ENCODE results near the gene LCP2. TPM values are rescaled to one million over a fixed set of nuclear protein-coding genes. Genes with fewer than 3 reads are reported as not detected.

LCP2 gene
- polyA plus RNA-seq, 2 of the 4 experiments (the other 2 are of a cell fraction): not detected

DNA sequence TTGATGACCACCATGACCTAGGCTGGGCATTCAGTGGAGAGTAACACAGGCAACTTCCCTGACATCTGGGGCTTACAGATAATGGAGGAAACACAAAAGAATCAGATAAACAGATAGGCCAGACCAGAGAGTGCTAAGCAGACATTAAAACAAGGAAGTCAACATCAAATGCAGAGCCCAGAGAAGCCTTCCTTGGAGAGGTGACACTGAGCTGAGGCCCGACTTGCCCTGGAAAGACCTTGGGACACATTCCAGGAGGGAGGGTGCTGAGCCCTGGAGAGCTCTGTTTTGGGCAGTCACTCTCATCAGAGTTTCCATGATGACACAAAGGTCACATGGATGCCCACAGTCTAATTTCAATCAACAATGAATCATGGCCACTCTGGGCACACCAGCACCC lies 96.7 kb downstream of the LCP2 start:
- ATAC-seq (no peak), FAIRE-seq (no peak), DNase-seq (ENCODE audit: low read depth in 1 of 2, low spot score in 1 of 2) (no peak)
- Histone ChIP-seq H3K4me3 (no peak overlapping the region), H3K4me2 (no peak overlapping the region), H3K27ac (no peak overlapping the region), H3K9me3 (no peaks in the 10 kb centered on the region), H3K4me1 (no peaks in the 10 kb centered on the region)
- POLR2A ChIA-PET: no interaction called here
- CTCF ChIA-PET: interaction anchor here (0.9 to 2.7 kb wide), 4 partner anchors 9 to 101 kb away, joined by 3 to 18 read pairs (median 10); no protein-coding TSS in a partner anchor
- WGBS (ENCODE audit: missing lambda C conversion rate): 0% methylated on average over 1 of the region's 1 CpG
- TF ChIP-seq BHLHE40 (IDR thresholded peaks at IDR 0.05; ENCODE audit: low read depth, low read length): no peak
- TF ChIP-seq EHF (CRISPR knock-in tag; IDR thresholded peaks at IDR 0.05): no peak
- no peak for TF ChIP-seq RCOR1 (IDR thresholded peaks at IDR 0.05; ENCODE audit: low read depth, low read length)
- no peak for TF ChIP-seq CBX2 (IDR thresholded peaks at IDR 0.05; ENCODE audit: borderline replicate concordance, low read depth)
- no peak for TF ChIP-seq SREBF2 (IDR thresholded peaks at IDR 0.05)
- no peak for TF ChIP-seq HOXA7 (CRISPR knock-in tag; IDR thresholded peaks at IDR 0.05)
- no peak for TF ChIP-seq ZNF302 (CRISPR knock-in tag; IDR thresholded peaks at IDR 0.05)
- TF ChIP-seq CBX8 (IDR thresholded peaks at IDR 0.05): no peak
- no peak for TF ChIP-seq POLR2AphosphoS2 (conservative IDR thresholded peaks at IDR 0.05; ENCODE audit: low read length)
- TF ChIP-seq, protein P1, sequence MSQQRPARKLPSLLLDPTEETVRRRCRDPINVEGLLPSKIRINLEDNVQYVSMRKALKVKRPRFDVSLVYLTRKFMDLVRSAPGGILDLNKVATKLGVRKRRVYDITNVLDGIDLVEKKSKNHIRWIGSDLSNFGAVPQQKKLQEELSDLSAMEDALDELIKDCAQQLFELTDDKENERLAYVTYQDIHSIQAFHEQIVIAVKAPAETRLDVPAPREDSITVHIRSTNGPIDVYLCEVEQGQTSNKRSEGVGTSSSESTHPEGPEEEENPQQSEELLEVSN (IDR thresholded peaks at IDR 0.05; ENCODE audit: borderline replicate concordance, low read depth): no peak
- TF ChIP-seq PBX3 (IDR thresholded peaks at IDR 0.05): no peak
- TF ChIP-seq, protein P2, sequence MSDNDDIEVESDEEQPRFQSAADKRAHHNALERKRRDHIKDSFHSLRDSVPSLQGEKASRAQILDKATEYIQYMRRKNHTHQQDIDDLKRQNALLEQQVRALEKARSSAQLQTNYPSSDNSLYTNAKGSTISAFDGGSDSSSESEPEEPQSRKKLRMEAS (IDR thresholded peaks at IDR 0.05): no peak
- TF ChIP-seq EP300 (IDR thresholded peaks at IDR 0.05): no peak
- TF ChIP-seq ESRRA (IDR thresholded peaks at IDR 0.05; ENCODE audit: borderline replicate concordance, low read length): no peak

Other genes starting within 250 kb of the LCP2 start
- not detected in 2 replicates for gene FOXI1, start 191.9 kb downstream of the LCP2 start, polyA plus RNA-seq (2011; rRNA removed)
- not detected in 3 replicates for gene FOXI1, start 191.9 kb downstream of the LCP2 start, polyA plus RNA-seq (2017; fragmentation: RNase III; extraction: RNeasy Plus Mini Kit Qiagen cat#74134 plus additional on column Dnase treatment)
- not detected in 2 replicates for gene C5orf58, start 64.8 kb downstream of the LCP2 start, polyA plus RNA-seq (2011; rRNA removed)
- gene C5orf58, start 64.8 kb downstream of the LCP2 start, polyA plus RNA-seq (2017; fragmentation: RNase III; extraction: RNeasy Plus Mini Kit Qiagen cat#74134 plus additional on column Dnase treatment): not detected in 3 replicates
- gene KCNMB1, start 91.6 kb upstream of the LCP2 start, polyA plus RNA-seq (2011; rRNA removed): not detected in 2 replicates
- gene KCNMB1, start 91.6 kb upstream of the LCP2 start, polyA plus RNA-seq (2017; fragmentation: RNase III; extraction: RNeasy Plus Mini Kit Qiagen cat#74134 plus additional on column Dnase treatment): not detected in 3 replicates
- gene KCNIP1, start 206.2 kb upstream of the LCP2 start, polyA plus RNA-seq (2011; rRNA removed): not detected in 2 replicates
- 0.05 TPM in 1 of 3 replicates, not detected in the others for gene KCNIP1, start 206.2 kb upstream of the LCP2 start, polyA plus RNA-seq (2017; fragmentation: RNase III; extraction: RNeasy Plus Mini Kit Qiagen cat#74134 plus additional on column Dnase treatment)

Data from A549 (cell line).